IMR-90 (cell line): ENCODE measurements around the gene LCMT2.

Source experiments
- CEBPB ChIP-seq: IDR thresholded peaks from 2 replicates; pipeline ENCODE4 v1.6.1; 2012; ENCODE audit warnings: low read depth, low read length, improper control_type of control experiment
- CHD1 ChIP-seq: IDR thresholded peaks from 2 replicates; pipeline ENCODE4 v1.6.1; 2012; ENCODE audit warnings: low read depth, low read length, improper control_type of control experiment
- MAFK ChIP-seq: IDR thresholded peaks from 2 replicates; pipeline ENCODE4 v1.6.1; 2012; ENCODE audit warnings: low read depth, low read length, improper control_type of control experiment
- MAZ ChIP-seq: IDR thresholded peaks from 2 replicates; pipeline ENCODE4 v1.6.1; 2012; ENCODE audit warnings: low read depth, mild to moderate bottlenecking, low read length, improper control_type of control experiment, moderate library complexity, borderline replicate concordance
- MXI1 ChIP-seq: IDR thresholded peaks from 2 replicates; pipeline ENCODE4 v1.6.1; 2012; ENCODE audit warnings: low read depth, mild to moderate bottlenecking, low read length, moderate library complexity, borderline replicate concordance
- POLR2A ChIP-seq: IDR thresholded peaks from 2 replicates; pipeline ENCODE4 v1.6.1; 2012; ENCODE audit warnings: mild to moderate bottlenecking, low read depth, low read length
- RAD21 ChIP-seq: IDR thresholded peaks from 2 replicates; pipeline ENCODE4 v1.6.1; 2012; ENCODE audit warnings: low read length, improper control_type of control experiment
- RCOR1 ChIP-seq: IDR thresholded peaks from 2 replicates; pipeline ENCODE4 v1.6.1; 2012; ENCODE audit warnings: mild to moderate bottlenecking, low read length, improper control_type of control experiment; ENCODE audit not compliant: insufficient replicate concordance
- RFX5 ChIP-seq: IDR thresholded peaks from 2 replicates; pipeline ENCODE4 v1.8.0; 2012; ENCODE audit warnings: low read depth, mild to moderate bottlenecking, low read length, moderate library complexity
- SMC3 ChIP-seq: fragments of 150-350 bp; IDR thresholded peaks from 2 replicates; pipeline ENCODE4 v1.6.1; 2016; ENCODE audit warnings: low read depth, mild to moderate bottlenecking, antibody characterized with exemption, low read length, moderate library complexity
- TF ChIP-seq, protein P1 (sequence below): conservative IDR thresholded peaks from 2 replicates; pipeline ENCODE4 v1.5.1; 2012; ENCODE audit warnings: mild to moderate bottlenecking, low read depth, low read length, improper control_type of control experiment
- TF ChIP-seq, protein P2 (sequence below): fragments of 150-350 bp; IDR thresholded peaks from 2 replicates; pipeline ENCODE4 v1.6.1; 2017; ENCODE audit warnings: mild to moderate bottlenecking, antibody characterized with exemption, low read length, low read depth
- TF ChIP-seq, protein P3 (sequence below): fragments of 150-350 bp; IDR thresholded peaks from 2 replicates; pipeline ENCODE4 v1.6.1; 2016; ENCODE audit warnings: low read depth, mild to moderate bottlenecking, low read length, moderate library complexity, borderline replicate concordance

DNA sequence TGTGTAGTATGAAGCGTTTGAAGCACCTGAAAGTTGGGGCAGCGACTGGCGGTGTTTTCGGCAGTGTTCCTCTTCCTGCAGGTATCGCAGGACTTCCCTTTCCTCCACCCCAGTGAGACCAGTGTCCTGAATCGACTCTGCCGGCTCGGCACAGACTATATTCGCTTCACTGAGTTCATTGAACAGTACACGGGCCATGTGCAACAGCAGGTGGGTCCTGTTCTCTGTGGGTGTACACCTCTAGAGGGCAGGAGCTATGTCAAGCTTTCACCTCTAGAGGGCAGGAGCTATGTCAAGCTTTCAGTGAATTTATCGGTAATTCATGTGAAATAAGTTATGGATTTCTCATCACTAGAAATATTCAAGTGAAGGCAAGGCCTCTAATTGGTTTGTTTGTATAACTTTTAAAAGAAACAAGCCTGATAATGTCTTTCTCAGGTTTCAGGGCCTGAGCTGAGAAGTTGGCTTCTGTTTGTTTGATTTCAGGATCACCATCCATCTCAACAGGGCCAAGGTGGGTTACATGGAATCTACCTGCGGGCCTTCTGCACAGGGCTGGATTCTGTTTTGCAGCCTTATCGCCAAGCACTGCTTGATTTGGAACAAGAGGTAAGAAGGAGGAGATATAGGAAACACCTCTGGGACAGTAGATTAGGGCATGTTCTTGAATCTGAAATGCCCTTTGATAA lies 45.8 kb upstream of the LCMT2 start:
- TF ChIP-seq POLR2A (no peak), RCOR1 (no peak), RFX5 (no peak), RAD21 (peak; percentile 24; the same call in 1 of the 2 replicates), CHD1 (no peak), CEBPB (no peak), MXI1 (no peak), SMC3 (peak; percentile 23; the same call in 1 of the 2 replicates), MAZ (no peak), MAFK (no peak)
- TF ChIP-seq, protein P1, sequence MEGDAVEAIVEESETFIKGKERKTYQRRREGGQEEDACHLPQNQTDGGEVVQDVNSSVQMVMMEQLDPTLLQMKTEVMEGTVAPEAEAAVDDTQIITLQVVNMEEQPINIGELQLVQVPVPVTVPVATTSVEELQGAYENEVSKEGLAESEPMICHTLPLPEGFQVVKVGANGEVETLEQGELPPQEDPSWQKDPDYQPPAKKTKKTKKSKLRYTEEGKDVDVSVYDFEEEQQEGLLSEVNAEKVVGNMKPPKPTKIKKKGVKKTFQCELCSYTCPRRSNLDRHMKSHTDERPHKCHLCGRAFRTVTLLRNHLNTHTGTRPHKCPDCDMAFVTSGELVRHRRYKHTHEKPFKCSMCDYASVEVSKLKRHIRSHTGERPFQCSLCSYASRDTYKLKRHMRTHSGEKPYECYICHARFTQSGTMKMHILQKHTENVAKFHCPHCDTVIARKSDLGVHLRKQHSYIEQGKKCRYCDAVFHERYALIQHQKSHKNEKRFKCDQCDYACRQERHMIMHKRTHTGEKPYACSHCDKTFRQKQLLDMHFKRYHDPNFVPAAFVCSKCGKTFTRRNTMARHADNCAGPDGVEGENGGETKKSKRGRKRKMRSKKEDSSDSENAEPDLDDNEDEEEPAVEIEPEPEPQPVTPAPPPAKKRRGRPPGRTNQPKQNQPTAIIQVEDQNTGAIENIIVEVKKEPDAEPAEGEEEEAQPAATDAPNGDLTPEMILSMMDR = peak; percentile 64
- TF ChIP-seq, protein P2, sequence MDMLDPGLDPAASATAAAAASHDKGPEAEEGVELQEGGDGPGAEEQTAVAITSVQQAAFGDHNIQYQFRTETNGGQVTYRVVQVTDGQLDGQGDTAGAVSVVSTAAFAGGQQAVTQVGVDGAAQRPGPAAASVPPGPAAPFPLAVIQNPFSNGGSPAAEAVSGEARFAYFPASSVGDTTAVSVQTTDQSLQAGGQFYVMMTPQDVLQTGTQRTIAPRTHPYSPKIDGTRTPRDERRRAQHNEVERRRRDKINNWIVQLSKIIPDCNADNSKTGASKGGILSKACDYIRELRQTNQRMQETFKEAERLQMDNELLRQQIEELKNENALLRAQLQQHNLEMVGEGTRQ = no peak
- TF ChIP-seq, protein P3, sequence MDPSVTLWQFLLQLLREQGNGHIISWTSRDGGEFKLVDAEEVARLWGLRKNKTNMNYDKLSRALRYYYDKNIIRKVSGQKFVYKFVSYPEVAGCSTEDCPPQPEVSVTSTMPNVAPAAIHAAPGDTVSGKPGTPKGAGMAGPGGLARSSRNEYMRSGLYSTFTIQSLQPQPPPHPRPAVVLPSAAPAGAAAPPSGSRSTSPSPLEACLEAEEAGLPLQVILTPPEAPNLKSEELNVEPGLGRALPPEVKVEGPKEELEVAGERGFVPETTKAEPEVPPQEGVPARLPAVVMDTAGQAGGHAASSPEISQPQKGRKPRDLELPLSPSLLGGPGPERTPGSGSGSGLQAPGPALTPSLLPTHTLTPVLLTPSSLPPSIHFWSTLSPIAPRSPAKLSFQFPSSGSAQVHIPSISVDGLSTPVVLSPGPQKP = no peak
